Measurements from ENCODE around the gene MAP4K4. TPM values are rescaled to one million over a fixed set of nuclear protein-coding genes. Genes with fewer than 3 reads are reported as not detected.
"Not testable (repeated sequence)": the region's sequence is repeated elsewhere in the genome, so short reads cannot be mapped to it uniquely, and the experiment has no call there.

The MAP4K4 gene
- polyA plus RNA-seq, 2 donors = 19.6 to 24.1 TPM

DNA sequence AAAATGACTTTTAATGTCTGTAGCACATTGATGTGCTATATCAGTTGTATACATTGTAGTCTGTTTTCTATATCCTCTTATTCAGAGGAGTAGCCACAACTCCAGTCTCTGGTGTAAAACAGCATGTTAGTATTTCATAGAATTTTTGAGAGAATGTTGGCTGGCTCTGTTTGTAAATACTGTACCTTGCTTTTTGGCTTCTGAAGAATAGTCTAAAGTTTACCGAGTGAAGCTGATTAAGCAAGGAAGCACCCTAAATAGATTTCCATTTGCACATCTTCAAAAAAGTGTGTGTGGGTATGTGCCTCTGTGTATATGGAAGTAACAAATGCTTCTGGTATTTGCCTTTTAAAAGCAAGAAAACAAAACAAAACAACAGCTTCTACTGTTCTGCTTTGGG lies 50.5 kb downstream of the MAP4K4 start:
- no peaks in the 10 kb centered on the region for H3K27me3 ChIP-seq (ENCODE audit: control insufficient read depth in 1 of 2, insufficient read depth in 2 of 2, low read length in 2 of 2)
- H3K4me1 ChIP-seq (ENCODE audit: control insufficient read depth in 2 of 2, insufficient read depth in 2 of 2, low read length in 1 of 2) = peaks cover 0 to 7% of the 10 kb centered on the region in 2 donors
- H3K4me3 ChIP-seq (ENCODE audit: low read depth in 1 of 2, low read length in 2 of 2) = no peak overlapping the region
- 53 to 64% methylated on average over 1 of the region's 1 CpG for WGBS, 2 donors
- H3K9me3 ChIP-seq (ENCODE audit: control insufficient read depth in 2 of 2, insufficient read depth in 1 of 2, low read depth in 1 of 2, low read length in 1 of 2) = no peaks in the 10 kb centered on the region
- no peak overlapping the region for H3K27ac ChIP-seq (ENCODE audit: low read depth in 2 of 2, low read length in 1 of 2)
- H3K36me3 ChIP-seq (ENCODE audit: control insufficient read depth in 2 of 2, insufficient read depth in 2 of 2, low read length in 1 of 2) = no peaks in the 10 kb centered on the region

DNA sequence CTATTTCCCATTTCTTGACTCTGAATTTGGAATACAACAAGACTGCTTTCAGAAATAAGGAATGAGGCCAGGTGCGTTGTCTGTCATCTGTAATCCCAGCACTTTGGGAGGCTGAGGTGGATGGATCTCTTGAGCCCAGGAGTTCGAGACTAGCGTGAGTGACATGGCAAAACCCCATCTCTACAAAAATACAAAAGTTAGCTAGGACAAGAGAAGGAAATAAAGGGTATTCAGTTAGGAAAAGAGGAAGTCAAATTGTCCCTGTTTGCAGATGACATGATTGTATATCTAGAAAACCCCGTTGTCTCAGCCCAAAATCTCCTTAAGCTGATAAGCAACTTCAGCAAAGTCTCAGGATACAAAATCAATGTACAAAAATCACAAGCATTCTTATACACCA lies 51.0 kb downstream of the MAP4K4 start:
- not testable (repeated sequence) for H3K9me3 ChIP-seq (ENCODE audit: control insufficient read depth in 2 of 2, insufficient read depth in 1 of 2, low read depth in 1 of 2, low read length in 1 of 2); H3K4me1 ChIP-seq (ENCODE audit: control insufficient read depth in 2 of 2, insufficient read depth in 2 of 2, low read length in 1 of 2); H3K36me3 ChIP-seq (ENCODE audit: control insufficient read depth in 2 of 2, insufficient read depth in 2 of 2, low read length in 1 of 2); H3K4me3 ChIP-seq (ENCODE audit: low read depth in 1 of 2, low read length in 2 of 2); H3K27ac ChIP-seq (ENCODE audit: low read depth in 2 of 2, low read length in 1 of 2); H3K27me3 ChIP-seq (ENCODE audit: control insufficient read depth in 1 of 2, insufficient read depth in 2 of 2, low read length in 2 of 2)
- 89 to 92% methylated on average over 3 to 4 of the region's 4 CpGs for WGBS, 2 donors

DNA sequence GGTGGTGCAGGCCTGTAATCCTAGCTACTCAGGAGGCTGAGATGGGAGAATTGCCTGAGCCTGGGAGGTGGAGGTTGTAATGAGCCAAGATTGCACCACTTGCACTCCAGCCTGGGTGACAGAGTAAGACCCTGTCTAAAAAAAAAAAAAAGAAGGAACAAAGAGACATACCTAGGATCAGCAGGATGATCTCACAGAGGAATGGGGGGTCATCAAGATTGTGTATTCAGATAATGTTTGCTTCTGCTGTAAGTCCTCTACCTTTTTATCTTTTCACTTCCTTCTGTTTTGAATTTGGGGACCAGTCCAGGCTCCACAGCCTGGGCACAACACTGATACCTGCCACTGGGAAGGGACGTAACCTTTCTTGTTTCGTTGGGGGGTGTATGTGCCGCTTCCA lies 53.2 kb downstream of the MAP4K4 start:
- Histone ChIP-seq H3K27me3 (ENCODE audit: control insufficient read depth in 1 of 2, insufficient read depth in 2 of 2, low read length in 2 of 2) (no peaks in the 10 kb centered on the region), H3K36me3 (ENCODE audit: control insufficient read depth in 2 of 2, insufficient read depth in 2 of 2, low read length in 1 of 2) (no peaks in the 10 kb centered on the region), H3K9me3 (ENCODE audit: control insufficient read depth in 2 of 2, insufficient read depth in 1 of 2, low read depth in 1 of 2, low read length in 1 of 2) (no peaks in the 10 kb centered on the region), H3K4me1 (ENCODE audit: control insufficient read depth in 2 of 2, insufficient read depth in 2 of 2, low read length in 1 of 2) (peaks cover 0 to 7% of the 10 kb centered on the region in 2 donors), H3K27ac (ENCODE audit: low read depth in 2 of 2, low read length in 1 of 2) (no peak overlapping the region), H3K4me3 (ENCODE audit: low read depth in 1 of 2, low read length in 2 of 2) (no peak overlapping the region)
- 92 to 93% methylated on average over 3 of the region's 3 CpGs for WGBS, 2 donors

DNA sequence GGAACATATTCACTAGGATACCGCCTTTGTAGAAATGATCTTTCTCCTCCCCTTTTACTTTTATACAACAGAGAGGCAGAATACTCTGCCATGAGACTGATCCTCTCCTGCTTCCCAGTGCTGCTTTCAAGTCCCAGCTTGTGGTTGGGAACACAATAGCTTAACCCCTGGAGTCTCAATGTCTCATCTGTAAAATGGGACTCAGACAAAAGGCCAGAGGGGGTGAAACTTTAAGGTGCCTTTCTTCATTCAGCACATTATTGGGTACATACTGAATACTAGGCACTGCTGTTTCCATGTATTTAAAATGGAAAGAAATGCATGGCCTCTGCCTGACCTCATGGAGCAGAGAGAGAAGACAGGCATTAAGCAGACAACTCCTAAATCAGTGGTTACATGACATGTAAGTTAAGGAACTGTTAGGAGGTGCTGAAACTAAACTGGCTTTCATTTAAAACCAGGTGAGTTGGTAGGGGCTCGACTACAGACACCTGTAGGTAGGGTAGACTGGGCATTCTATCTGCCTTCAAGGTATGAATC lies 53.8 kb downstream of the MAP4K4 start:
- no peaks in the 10 kb centered on the region for H3K36me3 ChIP-seq (ENCODE audit: control insufficient read depth in 2 of 2, insufficient read depth in 2 of 2, low read length in 1 of 2)
- H3K4me3 ChIP-seq (ENCODE audit: low read depth in 1 of 2, low read length in 2 of 2) = no peak overlapping the region
- 81 to 85% methylated on average over 2 of the region's 2 CpGs for WGBS, 2 donors
- peaks cover 0 to 7% of the 10 kb centered on the region in 2 donors for H3K4me1 ChIP-seq (ENCODE audit: control insufficient read depth in 2 of 2, insufficient read depth in 2 of 2, low read length in 1 of 2)
- no peaks in the 10 kb centered on the region for H3K9me3 ChIP-seq (ENCODE audit: control insufficient read depth in 2 of 2, insufficient read depth in 1 of 2, low read depth in 1 of 2, low read length in 1 of 2)
- H3K27ac ChIP-seq (ENCODE audit: low read depth in 2 of 2, low read length in 1 of 2) = no peak overlapping the region
- H3K27me3 ChIP-seq (ENCODE audit: control insufficient read depth in 1 of 2, insufficient read depth in 2 of 2, low read length in 2 of 2) = no peaks in the 10 kb centered on the region

DNA sequence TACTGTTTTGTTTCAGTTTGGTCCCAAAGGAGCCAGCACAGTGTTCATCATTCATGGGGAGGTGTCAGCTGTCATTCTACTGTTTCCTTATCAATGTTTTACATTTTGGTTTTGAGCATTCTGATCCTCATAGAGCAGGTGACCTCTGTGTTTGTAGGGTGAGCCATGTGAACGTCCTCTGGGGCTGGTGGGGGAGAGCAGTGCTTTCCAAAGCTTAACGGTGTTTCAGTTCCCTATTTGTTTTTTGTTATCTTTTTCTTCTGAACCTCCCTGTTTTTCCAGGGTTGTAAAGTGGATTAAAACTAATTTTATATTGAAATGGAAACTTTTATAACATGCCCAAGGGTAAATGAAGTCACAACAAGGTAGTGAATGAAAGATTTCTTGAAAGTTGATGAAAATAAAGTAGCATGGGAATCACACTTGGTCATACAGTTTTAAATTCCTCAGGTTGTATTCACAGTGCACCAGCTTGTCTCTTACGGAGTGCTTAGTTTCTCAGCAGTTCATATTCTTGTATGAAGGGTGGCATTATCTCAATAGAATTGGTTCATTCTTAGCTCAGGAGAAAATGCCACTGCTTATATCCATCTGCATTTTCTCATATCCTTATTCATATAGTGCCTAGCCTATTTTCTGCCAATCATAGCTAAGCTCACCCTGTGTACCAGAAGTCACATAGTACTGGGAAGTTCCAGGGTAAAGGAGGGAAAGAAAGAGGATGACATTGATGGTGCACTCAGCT lies 54.5 kb downstream of the MAP4K4 start:
- Histone ChIP-seq H3K27ac (ENCODE audit: low read depth in 2 of 2, low read length in 1 of 2) (no peak overlapping the region), H3K4me1 (ENCODE audit: control insufficient read depth in 2 of 2, insufficient read depth in 2 of 2, low read length in 1 of 2) (peaks cover 0 to 7% of the 10 kb centered on the region in 2 donors)
- WGBS, 2 donors = 44 to 47% methylated on average over 3 of the region's 3 CpGs

DNA sequence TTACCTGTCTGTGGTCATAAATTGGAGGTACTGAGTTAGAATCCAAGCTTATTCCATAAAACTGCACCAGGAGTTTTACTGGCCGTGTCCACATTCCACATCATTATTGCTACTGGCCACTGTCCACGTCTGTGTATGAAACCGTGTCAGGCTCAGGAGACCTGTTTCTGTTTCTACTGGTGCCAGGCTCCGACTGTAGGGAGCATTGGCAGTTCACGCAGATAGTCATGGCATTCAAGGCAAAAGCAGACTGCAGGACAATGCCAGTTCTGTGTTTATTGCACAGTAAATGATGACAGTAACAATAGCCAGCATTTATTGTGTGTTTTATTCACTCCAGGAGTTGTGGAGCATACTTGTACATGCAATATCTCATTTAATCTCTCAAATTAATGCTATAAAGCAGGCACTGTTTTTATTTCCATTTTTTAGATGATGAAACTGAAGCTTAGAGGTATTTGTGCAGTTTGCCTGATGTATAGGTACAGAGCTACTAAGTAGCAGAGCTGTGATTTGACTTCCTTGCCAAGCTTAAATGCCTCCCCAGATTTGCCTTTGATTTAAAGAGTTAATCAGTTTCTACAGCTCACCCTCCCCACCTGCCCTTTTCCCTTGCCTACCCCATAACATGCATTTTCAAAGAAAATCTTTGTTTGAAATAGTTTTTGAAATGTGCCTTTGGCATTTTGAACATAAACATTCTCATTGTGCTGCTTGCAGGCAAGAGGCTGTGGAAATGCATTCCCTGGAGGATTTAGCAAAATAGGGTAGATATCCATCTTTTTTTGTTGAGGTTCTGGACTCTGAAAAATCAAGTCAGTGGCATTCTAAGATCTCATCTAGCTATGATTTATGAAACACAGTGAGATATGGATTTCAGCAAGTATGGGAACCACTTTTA lies 55.5 kb downstream of the MAP4K4 start:
- H3K9me3 ChIP-seq (ENCODE audit: control insufficient read depth in 2 of 2, insufficient read depth in 1 of 2, low read depth in 1 of 2, low read length in 1 of 2) = no peaks in the 10 kb centered on the region
- H3K4me1 ChIP-seq (ENCODE audit: control insufficient read depth in 2 of 2, insufficient read depth in 2 of 2, low read length in 1 of 2) = peaks cover 0 to 5% of the 10 kb centered on the region in 2 donors
- H3K4me3 ChIP-seq (ENCODE audit: low read depth in 1 of 2, low read length in 2 of 2) = no peak overlapping the region
- no peaks in the 10 kb centered on the region for H3K36me3 ChIP-seq (ENCODE audit: control insufficient read depth in 2 of 2, insufficient read depth in 2 of 2, low read length in 1 of 2)
- no peaks in the 10 kb centered on the region for H3K27me3 ChIP-seq (ENCODE audit: control insufficient read depth in 1 of 2, insufficient read depth in 2 of 2, low read length in 2 of 2)
- no peak overlapping the region for H3K27ac ChIP-seq (ENCODE audit: low read depth in 2 of 2, low read length in 1 of 2)
- WGBS, 2 donors = 41 to 51% methylated on average over 5 of the region's 5 CpGs

More for the DNA sequence above, 54.5 kb downstream of the MAP4K4 start:
- Histone ChIP-seq H3K9me3 (ENCODE audit: control insufficient read depth in 2 of 2, insufficient read depth in 1 of 2, low read depth in 1 of 2, low read length in 1 of 2) (no peaks in the 10 kb centered on the region), H3K36me3 (ENCODE audit: control insufficient read depth in 2 of 2, insufficient read depth in 2 of 2, low read length in 1 of 2) (no peaks in the 10 kb centered on the region), H3K27me3 (ENCODE audit: control insufficient read depth in 1 of 2, insufficient read depth in 2 of 2, low read length in 2 of 2) (no peaks in the 10 kb centered on the region), H3K4me3 (ENCODE audit: low read depth in 1 of 2, low read length in 2 of 2) (no peak overlapping the region)

DNA sequence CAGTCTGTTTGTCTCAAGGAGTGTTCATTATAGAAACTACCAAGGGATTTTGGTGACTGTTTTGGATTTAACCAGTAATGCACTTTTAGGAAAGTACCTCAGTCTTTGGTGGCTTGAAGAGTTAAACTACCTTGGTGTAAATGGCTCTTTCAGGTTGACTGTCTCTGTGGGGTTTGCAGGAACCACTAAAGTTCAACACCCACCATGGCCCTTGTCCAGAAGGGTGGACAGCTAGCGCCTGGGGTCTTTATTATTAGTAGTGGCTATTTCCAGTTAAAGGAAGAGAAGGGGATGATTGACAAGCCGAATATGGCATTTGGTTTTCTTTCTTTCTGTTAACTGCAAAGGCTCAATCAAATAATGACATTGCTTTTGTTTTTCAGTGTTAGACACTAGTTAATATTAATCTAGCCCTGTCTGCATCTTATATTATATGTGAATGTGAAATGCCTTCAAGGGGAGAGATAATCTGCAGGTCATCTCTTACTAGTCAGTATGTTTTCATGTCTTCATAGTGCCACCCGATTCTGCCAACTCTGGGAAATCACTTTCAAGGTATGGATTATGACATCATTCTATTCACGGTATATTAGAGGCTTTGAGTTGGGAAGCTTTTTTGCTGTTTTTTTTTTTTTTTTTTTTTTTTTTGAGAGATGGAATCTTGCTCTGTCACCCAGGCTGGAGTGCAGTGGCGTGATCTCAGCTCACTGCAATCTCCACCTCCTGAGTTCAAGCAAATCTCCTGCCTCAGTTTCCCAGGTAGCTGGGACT lies 56.4 kb downstream of the MAP4K4 start:
- WGBS, 2 donors = 69 to 79% methylated on average over 5 of the region's 5 CpGs
- no peaks in the 10 kb centered on the region for H3K36me3 ChIP-seq (ENCODE audit: control insufficient read depth in 2 of 2, insufficient read depth in 2 of 2, low read length in 1 of 2)
- no peak overlapping the region for H3K4me3 ChIP-seq (ENCODE audit: low read depth in 1 of 2, low read length in 2 of 2)
- no peaks in the 10 kb centered on the region for H3K27me3 ChIP-seq (ENCODE audit: control insufficient read depth in 1 of 2, insufficient read depth in 2 of 2, low read length in 2 of 2)
- no peaks in the 10 kb centered on the region for H3K9me3 ChIP-seq (ENCODE audit: control insufficient read depth in 2 of 2, insufficient read depth in 1 of 2, low read depth in 1 of 2, low read length in 1 of 2)
- H3K27ac ChIP-seq (ENCODE audit: low read depth in 2 of 2, low read length in 1 of 2) = no peak overlapping the region
- peaks cover 0 to 5% of the 10 kb centered on the region in 2 donors for H3K4me1 ChIP-seq (ENCODE audit: control insufficient read depth in 2 of 2, insufficient read depth in 2 of 2, low read length in 1 of 2)

DNA sequence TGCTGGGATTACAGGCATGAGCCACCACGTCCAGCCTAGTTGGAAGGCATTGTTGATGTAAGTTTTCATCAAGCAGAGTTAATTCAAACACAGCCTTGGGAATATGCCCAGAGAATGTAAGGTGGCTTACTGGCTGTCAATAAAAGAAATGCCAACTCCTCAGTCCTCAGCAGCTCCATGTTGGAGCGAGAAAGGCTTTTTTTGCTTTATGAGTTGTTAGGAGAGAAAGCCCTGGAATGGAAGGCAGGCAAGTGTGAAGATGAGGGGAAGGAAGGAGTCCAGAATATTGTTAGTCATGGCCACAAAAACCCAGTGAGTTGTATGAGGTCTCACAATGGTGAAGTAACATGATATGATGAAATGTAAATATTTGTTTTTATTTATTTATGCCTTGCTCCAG lies 57.1 kb downstream of the MAP4K4 start:
- WGBS, 2 donors = 52 to 57% methylated on average over 2 of the region's 2 CpGs
- H3K36me3 ChIP-seq (ENCODE audit: control insufficient read depth in 2 of 2, insufficient read depth in 2 of 2, low read length in 1 of 2) = no peaks in the 10 kb centered on the region
- H3K4me3 ChIP-seq (ENCODE audit: low read depth in 1 of 2, low read length in 2 of 2) = no peak overlapping the region
- H3K27me3 ChIP-seq (ENCODE audit: control insufficient read depth in 1 of 2, insufficient read depth in 2 of 2, low read length in 2 of 2) = no peaks in the 10 kb centered on the region
- peaks cover 0 to 5% of the 10 kb centered on the region in 2 donors for H3K4me1 ChIP-seq (ENCODE audit: control insufficient read depth in 2 of 2, insufficient read depth in 2 of 2, low read length in 1 of 2)
- no peaks in the 10 kb centered on the region for H3K9me3 ChIP-seq (ENCODE audit: control insufficient read depth in 2 of 2, insufficient read depth in 1 of 2, low read depth in 1 of 2, low read length in 1 of 2)
- no peak overlapping the region for H3K27ac ChIP-seq (ENCODE audit: low read depth in 2 of 2, low read length in 1 of 2)

DNA sequence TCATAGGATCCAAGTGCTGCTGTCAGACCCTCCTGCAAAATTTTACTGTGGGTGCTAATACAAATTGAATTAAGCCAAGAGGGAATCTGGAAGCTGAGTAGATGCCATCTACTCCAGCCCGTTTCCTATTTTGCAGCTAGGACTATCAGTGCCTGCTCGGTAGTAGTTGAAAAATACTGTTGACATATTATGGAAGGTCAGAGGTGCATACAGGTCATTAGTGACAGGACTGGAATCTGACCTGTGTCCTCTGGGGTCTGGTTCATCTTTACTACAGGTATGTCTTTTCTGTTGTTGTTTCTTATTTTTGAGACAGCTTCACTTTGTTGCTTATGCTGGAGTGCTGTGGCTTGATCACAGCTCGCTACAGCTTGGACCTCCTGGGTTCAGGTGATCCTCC lies 58.8 kb downstream of the MAP4K4 start:
- H3K27ac ChIP-seq (ENCODE audit: low read depth in 2 of 2, low read length in 1 of 2) = no peak overlapping the region
- H3K9me3 ChIP-seq (ENCODE audit: control insufficient read depth in 2 of 2, insufficient read depth in 1 of 2, low read depth in 1 of 2, low read length in 1 of 2) = no peaks in the 10 kb centered on the region
- no peak overlapping the region for H3K4me3 ChIP-seq (ENCODE audit: low read depth in 1 of 2, low read length in 2 of 2)
- peaks cover 0 to 3% of the 10 kb centered on the region in 2 donors for H3K4me1 ChIP-seq (ENCODE audit: control insufficient read depth in 2 of 2, insufficient read depth in 2 of 2, low read length in 1 of 2)
- 85 to 91% methylated on average over 3 of the region's 3 CpGs for WGBS, 2 donors
- H3K36me3 ChIP-seq (ENCODE audit: control insufficient read depth in 2 of 2, insufficient read depth in 2 of 2, low read length in 1 of 2) = no peaks in the 10 kb centered on the region
- H3K27me3 ChIP-seq (ENCODE audit: control insufficient read depth in 1 of 2, insufficient read depth in 2 of 2, low read length in 2 of 2) = no peaks in the 10 kb centered on the region

Measured in esophagus (tissue), 2 donors.